GM12873 (cell line): ENCODE data around the gene ARHGEF26.

Experiments used
- CTCF ChIP-seq: IDR thresholded peaks from 2 replicates; pipeline ENCODE4 v1.5.1; 2012; ENCODE audit warnings: low read depth, mild to moderate bottlenecking, moderate library complexity, low read length, control low read depth; ENCODE audit not compliant: insufficient read depth; ENCODE audit errors: missing control alignments

Gene ARHGEF26

GRCh38 chr3:154240235-154240634 lies 119.0 kb downstream of the ARHGEF26 start:
- no peak for TF ChIP-seq CTCF

GRCh38 chr3:154241496-154241895 lies 120.3 kb downstream of the ARHGEF26 start:
- TF ChIP-seq CTCF: no peak

- no peak for TF ChIP-seq CTCF
Measured at GRCh38 chr3:154242766-154243165, 121.6 kb downstream of the ARHGEF26 start.

- no peak for TF ChIP-seq CTCF
Measured at GRCh38 chr3:154243353-154243752, 122.2 kb downstream of the ARHGEF26 start.

- TF ChIP-seq CTCF: no peak
Measured at GRCh38 chr3:154244644-154245043, 123.5 kb downstream of the ARHGEF26 start.

GRCh38 chr3:154247806-154248415 lies 126.7 kb downstream of the ARHGEF26 start:
- TF ChIP-seq CTCF: no peak

- TF ChIP-seq CTCF: no peak
Measured at GRCh38 chr3:154250291-154250690, 129.1 kb downstream of the ARHGEF26 start.
